Tibial nerve (tissue), 4 donors: ENCODE results near the gene CRISPLD2.

ENCODE experiments used
- EP300 ChIP-seq, 2 donors: sonication (generic); formaldehyde crosslinking; IDR thresholded peaks; one replicate each; pipeline ENCODE4 v1.6.1; 2017; ENCODE audit warnings: antibody characterized with exemption in 2 of 2, mild to moderate bottlenecking in 1 of 2
- TF ChIP-seq, protein P1 (sequence below), 5 experiments: fragments of 200-600 bp in 3 of 5; fragments of 450-650 bp in 2 of 5; sonication (generic) in 3 of 5; IDR thresholded peaks; one replicate each; pipeline ENCODE4 v1.5.1; 2016 to 2019; ENCODE audit warnings: antibody characterized with exemption in 5 of 5, mild to moderate bottlenecking in 3 of 5, moderate library complexity in 2 of 5

DNA sequence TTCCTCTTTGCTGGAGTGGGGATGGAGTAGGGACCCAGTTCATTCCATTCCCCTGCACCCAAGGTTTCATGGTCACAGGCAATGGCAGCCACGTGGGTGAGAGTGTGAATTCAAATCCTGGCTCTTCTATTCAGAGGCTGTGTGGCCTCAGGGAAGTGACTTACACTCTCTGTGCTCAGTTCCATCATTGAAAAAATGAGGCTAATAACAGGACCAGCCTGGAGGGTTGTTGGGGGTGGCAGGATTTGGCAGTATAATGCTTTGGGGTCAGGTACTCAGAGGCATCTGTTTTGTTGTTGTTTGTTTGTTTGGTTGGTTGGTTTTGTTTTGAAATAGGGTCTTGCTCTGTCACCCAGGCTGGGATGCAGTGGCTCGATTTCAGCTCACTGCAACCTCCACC is 2.2 kb upstream of the CRISPLD2 start:
- TF ChIP-seq, protein P1, sequence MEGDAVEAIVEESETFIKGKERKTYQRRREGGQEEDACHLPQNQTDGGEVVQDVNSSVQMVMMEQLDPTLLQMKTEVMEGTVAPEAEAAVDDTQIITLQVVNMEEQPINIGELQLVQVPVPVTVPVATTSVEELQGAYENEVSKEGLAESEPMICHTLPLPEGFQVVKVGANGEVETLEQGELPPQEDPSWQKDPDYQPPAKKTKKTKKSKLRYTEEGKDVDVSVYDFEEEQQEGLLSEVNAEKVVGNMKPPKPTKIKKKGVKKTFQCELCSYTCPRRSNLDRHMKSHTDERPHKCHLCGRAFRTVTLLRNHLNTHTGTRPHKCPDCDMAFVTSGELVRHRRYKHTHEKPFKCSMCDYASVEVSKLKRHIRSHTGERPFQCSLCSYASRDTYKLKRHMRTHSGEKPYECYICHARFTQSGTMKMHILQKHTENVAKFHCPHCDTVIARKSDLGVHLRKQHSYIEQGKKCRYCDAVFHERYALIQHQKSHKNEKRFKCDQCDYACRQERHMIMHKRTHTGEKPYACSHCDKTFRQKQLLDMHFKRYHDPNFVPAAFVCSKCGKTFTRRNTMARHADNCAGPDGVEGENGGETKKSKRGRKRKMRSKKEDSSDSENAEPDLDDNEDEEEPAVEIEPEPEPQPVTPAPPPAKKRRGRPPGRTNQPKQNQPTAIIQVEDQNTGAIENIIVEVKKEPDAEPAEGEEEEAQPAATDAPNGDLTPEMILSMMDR (IDR thresholded peaks at IDR 0.05) = no peak
- TF ChIP-seq EP300 (IDR thresholded peaks at IDR 0.05) = no peak
